Measurements from ENCODE around the gene MRPL12. TPM values are rescaled to one million over a fixed set of nuclear protein-coding genes. Genes with fewer than 3 reads are reported as not detected.

MRPL12 gene
- total and polyA plus RNA-seq, 2 of the 13 experiments (the other 11 are each of a cell fraction or from before 2014, with no cell fraction given) = 39.1 to 94.1 TPM

GRCh38 chr17:81688616-81689015 is 14.6 kb upstream of the MRPL12 start:
- no TSS peak for BruUV-seq (replicated peaks)
- no peaks in the 10 kb centered on the region; a peak in 2 of 5 replicates for H3K27me3 ChIP-seq (ENCODE audit: control insufficient read depth in 1 of 2, insufficient read depth in 2 of 2, low read length in 2 of 2)
- no peak overlapping the region for H3K4me3 ChIP-seq (replicated peaks in 1 of 3; ENCODE audit: insufficient read depth in 1 of 3, low read depth in 2 of 3, low read length in 3 of 3)
- no peak for DNase-seq (ENCODE audit: low spot score)
- H3K36me3 ChIP-seq (replicated peaks in 1 of 2; ENCODE audit: control insufficient read depth in 1 of 2, insufficient read depth in 2 of 2, low read length in 2 of 2) = peaks cover 58 to 78% of the 10 kb centered on the region in 2 experiments; a peak in 4 of 5 replicates
- no peak overlapping the region for H3K4me2 ChIP-seq (ENCODE audit: low read depth, low read length)
- no peaks in the 10 kb centered on the region for H4K20me1 ChIP-seq (ENCODE audit: insufficient read depth, low read length)
- CTCF ChIA-PET (ENCODE audit: low intra/inter-chr PET ratio, low total read pairs) = no interaction called here
- TF ChIP-seq HNRNPLL (IDR thresholded peaks at IDR 0.05; ENCODE audit: low read depth, low read length, poor library complexity, severe bottlenecking) = no peak
- TF ChIP-seq ZNF607 (CRISPR knock-in tag; IDR thresholded peaks at IDR 0.05; ENCODE audit: borderline replicate concordance) = no peak
- TF ChIP-seq E2F2 (CRISPR knock-in tag; IDR thresholded peaks at IDR 0.05; ENCODE audit: borderline replicate concordance) = no peak
- TF ChIP-seq, protein P1, sequence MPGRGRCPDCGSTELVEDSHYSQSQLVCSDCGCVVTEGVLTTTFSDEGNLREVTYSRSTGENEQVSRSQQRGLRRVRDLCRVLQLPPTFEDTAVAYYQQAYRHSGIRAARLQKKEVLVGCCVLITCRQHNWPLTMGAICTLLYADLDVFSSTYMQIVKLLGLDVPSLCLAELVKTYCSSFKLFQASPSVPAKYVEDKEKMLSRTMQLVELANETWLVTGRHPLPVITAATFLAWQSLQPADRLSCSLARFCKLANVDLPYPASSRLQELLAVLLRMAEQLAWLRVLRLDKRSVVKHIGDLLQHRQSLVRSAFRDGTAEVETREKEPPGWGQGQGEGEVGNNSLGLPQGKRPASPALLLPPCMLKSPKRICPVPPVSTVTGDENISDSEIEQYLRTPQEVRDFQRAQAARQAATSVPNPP (CRISPR knock-in tag; IDR thresholded peaks at IDR 0.05) = no peak
- TF ChIP-seq ZNF577 (CRISPR knock-in tag; IDR thresholded peaks at IDR 0.05; ENCODE audit: borderline replicate concordance, low read depth) = no peak
- TF ChIP-seq, protein P2, sequence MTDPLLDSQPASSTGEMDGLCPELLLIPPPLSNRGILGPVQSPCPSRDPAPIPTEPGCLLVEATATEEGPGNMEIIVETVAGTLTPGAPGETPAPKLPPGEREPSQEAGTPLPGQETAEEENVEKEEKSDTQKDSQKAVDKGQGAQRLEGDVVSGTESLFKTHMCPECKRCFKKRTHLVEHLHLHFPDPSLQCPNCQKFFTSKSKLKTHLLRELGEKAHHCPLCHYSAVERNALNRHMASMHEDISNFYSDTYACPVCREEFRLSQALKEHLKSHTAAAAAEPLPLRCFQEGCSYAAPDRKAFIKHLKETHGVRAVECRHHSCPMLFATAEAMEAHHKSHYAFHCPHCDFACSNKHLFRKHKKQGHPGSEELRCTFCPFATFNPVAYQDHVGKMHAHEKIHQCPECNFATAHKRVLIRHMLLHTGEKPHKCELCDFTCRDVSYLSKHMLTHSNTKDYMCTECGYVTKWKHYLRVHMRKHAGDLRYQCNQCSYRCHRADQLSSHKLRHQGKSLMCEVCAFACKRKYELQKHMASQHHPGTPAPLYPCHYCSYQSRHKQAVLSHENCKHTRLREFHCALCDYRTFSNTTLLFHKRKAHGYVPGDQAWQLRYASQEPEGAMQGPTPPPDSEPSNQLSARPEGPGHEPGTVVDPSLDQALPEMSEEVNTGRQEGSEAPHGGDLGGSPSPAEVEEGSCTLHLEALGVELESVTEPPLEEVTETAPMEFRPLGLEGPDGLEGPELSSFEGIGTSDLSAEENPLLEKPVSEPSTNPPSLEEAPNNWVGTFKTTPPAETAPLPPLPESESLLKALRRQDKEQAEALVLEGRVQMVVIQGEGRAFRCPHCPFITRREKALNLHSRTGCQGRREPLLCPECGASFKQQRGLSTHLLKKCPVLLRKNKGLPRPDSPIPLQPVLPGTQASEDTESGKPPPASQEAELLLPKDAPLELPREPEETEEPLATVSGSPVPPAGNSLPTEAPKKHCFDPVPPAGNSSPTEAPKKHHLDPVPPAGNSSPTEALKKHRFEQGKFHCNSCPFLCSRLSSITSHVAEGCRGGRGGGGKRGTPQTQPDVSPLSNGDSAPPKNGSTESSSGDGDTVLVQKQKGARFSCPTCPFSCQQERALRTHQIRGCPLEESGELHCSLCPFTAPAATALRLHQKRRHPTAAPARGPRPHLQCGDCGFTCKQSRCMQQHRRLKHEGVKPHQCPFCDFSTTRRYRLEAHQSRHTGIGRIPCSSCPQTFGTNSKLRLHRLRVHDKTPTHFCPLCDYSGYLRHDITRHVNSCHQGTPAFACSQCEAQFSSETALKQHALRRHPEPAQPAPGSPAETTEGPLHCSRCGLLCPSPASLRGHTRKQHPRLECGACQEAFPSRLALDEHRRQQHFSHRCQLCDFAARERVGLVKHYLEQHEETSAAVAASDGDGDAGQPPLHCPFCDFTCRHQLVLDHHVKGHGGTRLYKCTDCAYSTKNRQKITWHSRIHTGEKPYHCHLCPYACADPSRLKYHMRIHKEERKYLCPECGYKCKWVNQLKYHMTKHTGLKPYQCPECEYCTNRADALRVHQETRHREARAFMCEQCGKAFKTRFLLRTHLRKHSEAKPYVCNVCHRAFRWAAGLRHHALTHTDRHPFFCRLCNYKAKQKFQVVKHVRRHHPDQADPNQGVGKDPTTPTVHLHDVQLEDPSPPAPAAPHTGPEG (CRISPR knock-in tag; IDR thresholded peaks at IDR 0.05) = no peak
- TF ChIP-seq ZNF724P (CRISPR knock-in tag; IDR thresholded peaks at IDR 0.05; ENCODE audit: borderline replicate concordance) = no peak
- no peak for TF ChIP-seq MEF2D (CRISPR knock-in tag; IDR thresholded peaks at IDR 0.05)
- TF ChIP-seq, protein P3, sequence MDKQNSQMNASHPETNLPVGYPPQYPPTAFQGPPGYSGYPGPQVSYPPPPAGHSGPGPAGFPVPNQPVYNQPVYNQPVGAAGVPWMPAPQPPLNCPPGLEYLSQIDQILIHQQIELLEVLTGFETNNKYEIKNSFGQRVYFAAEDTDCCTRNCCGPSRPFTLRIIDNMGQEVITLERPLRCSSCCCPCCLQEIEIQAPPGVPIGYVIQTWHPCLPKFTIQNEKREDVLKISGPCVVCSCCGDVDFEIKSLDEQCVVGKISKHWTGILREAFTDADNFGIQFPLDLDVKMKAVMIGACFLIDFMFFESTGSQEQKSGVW (CRISPR knock-in tag; IDR thresholded peaks at IDR 0.05; ENCODE audit: borderline replicate concordance) = no peak
- peaks cover 17% of the 10 kb centered on the region for H3K4me1 ChIP-seq (ENCODE audit: insufficient read depth, low read length)
- intact Hi-C loops (cut with micrococcal nuclease; ENCODE audit: unreplicated experiment) = no loop called here
- ATAC-seq = no peak
- no peaks in the 10 kb centered on the region for H3K9me3 ChIP-seq (ENCODE audit: low read length)
- no peak overlapping the region for H2AFZ ChIP-seq (ENCODE audit: low read length)
- no peak overlapping the region for H3K9ac ChIP-seq (ENCODE audit: insufficient read depth, low read depth, low read length)
- no peak for FAIRE-seq
- in situ Hi-C loops (cut with HindIII; ENCODE audit: extremely low pct_ligation_motif_present, low pct_unique_long_range_greater_than_20kb) = no loop called here
- POLR2A ChIA-PET = no interaction called here
- H3K27ac ChIP-seq (ENCODE audit: extremely low read length, insufficient read depth, low read length) = no peak overlapping the region
- over 99% methylated on average over 12 of the region's 14 CpGs for WGBS (ENCODE audit: low lambda C conversion rate)
- H3K79me2 ChIP-seq (ENCODE audit: insufficient read depth, low read length) = peaks cover 22% of the 10 kb centered on the region

Measured in HepG2 (cell line).